GM18498 (cell line): ENCODE measurements around the gene MTHFSD.

ENCODE experiments used
- ATAC-seq: cut with Tn5 transposase; IDR thresholded peaks from one replicate; pipeline ENCODE4 v1.9.1; 2021; ENCODE audit warnings: mild to moderate bottlenecking, moderate library complexity; ENCODE audit not compliant: unreplicated experiment

MTHFSD gene

GRCh38 chr16:86494039-86494564, 60.9 kb downstream of the MTHFSD start:
- no peak for ATAC-seq

DNA sequence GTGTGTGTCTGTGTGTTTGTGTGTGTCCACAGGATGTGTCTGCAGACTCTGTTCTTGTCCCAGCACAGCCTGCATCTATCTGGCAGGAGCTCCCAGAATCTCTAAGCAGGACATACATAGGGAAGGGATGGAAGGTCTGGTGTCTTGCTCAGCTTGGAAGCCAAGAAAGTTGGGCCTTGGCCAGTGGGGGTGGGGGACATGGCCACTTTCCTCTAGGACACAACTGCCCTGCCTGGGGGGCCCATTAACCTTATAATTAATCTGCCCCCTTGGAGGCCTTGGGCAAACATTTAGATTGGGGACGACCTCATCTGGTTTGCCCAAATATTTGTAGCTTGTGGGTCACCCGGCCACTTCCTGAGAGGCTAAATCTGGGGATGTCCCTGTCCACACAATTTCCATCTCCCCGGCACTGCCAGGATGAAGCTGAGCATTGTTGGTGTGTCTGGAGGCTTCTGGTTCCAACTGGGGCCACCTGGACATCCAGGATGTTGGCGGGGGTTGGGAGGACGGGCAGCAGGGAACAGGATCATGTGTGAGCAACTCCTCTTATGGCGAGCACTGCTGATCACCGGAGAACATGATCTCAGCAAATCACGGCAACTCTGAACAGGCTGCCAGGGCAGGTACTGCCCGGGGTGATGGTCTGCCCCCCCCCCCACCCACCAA, 61.9 kb downstream of the MTHFSD start:
- ATAC-seq = no peak

- ATAC-seq = no peak
Measured at GRCh38 chr16:86492267-86492960, 62.6 kb downstream of the MTHFSD start.

- no peak for ATAC-seq
Measured at GRCh38 chr16:86491640-86492023, 63.4 kb downstream of the MTHFSD start.

DNA sequence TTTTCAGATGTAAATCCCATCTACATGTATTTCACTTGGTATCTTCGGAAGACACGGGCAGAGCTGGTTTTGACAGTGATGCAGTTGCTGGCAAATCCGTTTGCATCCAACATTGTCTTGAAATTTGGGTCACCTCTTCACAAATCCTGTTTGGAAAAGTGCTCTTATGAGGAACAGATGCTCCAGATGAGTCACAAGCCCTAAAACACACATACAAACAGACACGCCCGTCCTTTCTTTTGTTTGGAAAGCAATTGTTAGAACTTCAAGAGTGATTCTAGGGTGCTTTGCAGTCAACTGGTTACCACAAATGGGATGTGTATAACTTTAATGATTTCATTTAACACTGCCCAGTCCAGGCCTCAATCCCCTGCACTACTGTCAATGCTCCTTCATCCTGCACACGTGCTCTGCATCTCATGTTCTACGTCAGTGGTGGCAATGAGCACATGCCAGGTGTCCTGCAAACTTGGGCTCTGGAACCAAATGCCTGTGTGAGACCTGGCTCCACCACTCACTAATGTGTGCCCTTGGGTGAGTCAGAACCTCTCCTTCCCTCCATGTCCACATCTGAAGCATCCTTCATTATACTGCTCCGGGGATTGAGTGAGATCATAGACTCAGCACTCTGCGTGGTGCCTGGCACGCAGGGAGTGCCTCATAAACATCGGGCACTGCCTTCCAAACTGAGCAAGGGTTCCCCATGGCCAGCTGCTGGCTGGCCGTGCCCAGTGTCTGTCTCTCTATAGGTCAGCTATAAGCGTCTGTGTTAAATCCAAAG, 64.0 kb downstream of the MTHFSD start:
- ATAC-seq = no peak

DNA sequence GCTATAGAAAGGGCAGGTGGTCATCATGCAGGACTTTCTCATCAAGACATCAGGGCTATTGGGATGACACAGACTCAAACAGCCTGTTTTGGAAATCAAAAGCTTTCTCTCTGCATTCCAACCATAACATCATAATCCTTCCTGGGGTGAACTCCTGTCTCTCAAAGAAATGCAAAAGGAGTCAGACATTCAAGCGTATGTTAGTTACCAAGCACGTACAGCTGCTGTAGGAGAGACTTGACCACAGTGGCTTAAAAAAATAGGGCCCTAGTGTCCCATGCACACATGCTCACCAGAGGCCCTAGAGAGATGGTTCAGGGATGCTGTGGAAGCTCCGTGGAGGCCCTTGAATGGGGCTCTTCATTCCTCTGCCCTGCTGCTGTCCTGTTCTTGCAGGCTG, 69.3 kb downstream of the MTHFSD start:
- no peak for ATAC-seq

DNA sequence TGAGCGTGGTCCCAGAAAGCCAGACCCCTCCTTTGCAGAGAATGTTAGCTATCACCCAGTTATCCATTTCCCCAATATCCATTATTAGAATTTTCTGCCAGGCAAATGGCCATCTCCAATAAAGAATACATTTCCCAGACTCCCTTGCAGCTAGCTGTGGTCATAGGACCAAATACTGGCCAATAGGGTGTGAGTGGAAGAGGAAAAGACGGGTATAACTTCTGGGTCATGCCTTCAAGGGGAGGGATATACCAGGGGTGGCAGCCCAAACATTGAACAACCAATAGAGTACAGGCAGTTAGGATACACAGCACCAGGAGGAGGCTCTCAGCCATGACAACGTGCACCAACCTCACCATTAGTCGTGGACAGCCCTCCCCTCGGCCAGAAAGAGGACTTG, 70.8 kb downstream of the MTHFSD start:
- no peak for ATAC-seq

- ATAC-seq = no peak
Measured at GRCh38 chr16:86481607-86482006, 73.4 kb downstream of the MTHFSD start.

- ATAC-seq = no peak
Measured at GRCh38 chr16:86480444-86480843, 74.6 kb downstream of the MTHFSD start.
